CD4-positive, alpha-beta T cell treated with Interleukin-4 for 4 hours (primary cell): ENCODE results near the gene TIE1.

Source experiments
- DNase-seq: peaks from one replicate; pipeline ENCODE4 v3.0.0-alpha.2; 2020

The TIE1 gene

GRCh38 chr1:43274125-43274803 is 26.5 kb upstream of the TIE1 start:
- DNase-seq: peak; percentile 13

- no peak for DNase-seq
These were observed 26.0 kb upstream of the TIE1 start for GRCh38 chr1:43274804-43275180.

GRCh38 chr1:43275826-43276620 is 24.8 kb upstream of the TIE1 start:
- no peak for DNase-seq

GRCh38 chr1:43276673-43277072 is 24.1 kb upstream of the TIE1 start:
- no peak for DNase-seq

GRCh38 chr1:43277116-43277876 is 23.5 kb upstream of the TIE1 start:
- DNase-seq: no peak

- DNase-seq: no peak
These were observed 21.6 kb upstream of the TIE1 start for GRCh38 chr1:43279161-43279560.

- no peak for DNase-seq
These were observed 21.1 kb upstream of the TIE1 start for GRCh38 chr1:43279666-43280065.

- DNase-seq: no peak
These were observed 20.1 kb upstream of the TIE1 start for GRCh38 chr1:43280692-43281091.

- no peak for DNase-seq
These were observed 18.3 kb upstream of the TIE1 start for GRCh38 chr1:43282220-43283195.

GRCh38 chr1:43284065-43284464 is 16.7 kb upstream of the TIE1 start:
- DNase-seq: no peak

- no peak for DNase-seq
These were observed 16.2 kb upstream of the TIE1 start for GRCh38 chr1:43284546-43285110.

- no peak for DNase-seq
These were observed 15.4 kb upstream of the TIE1 start, which contains the start of gene C1orf210 for GRCh38 chr1:43285269-43285990. TSS of gene C1orf210 (minus strand) at chr1:43285581. CDS start at chr1:43283270, 2,311 bp downstream.

- DNase-seq: no peak
These were observed 14.7 kb upstream of the TIE1 start for GRCh38 chr1:43286115-43286514.

- DNase-seq: no peak
These were observed 14.2 kb upstream of the TIE1 start for GRCh38 chr1:43286533-43286932.

- no peak for DNase-seq
These were observed 12.6 kb upstream of the TIE1 start for GRCh38 chr1:43288058-43288784.

GRCh38 chr1:43288785-43289706 is 11.7 kb upstream of the TIE1 start:
- no peak for DNase-seq

GRCh38 chr1:43292216-43292615 is 8.6 kb upstream of the TIE1 start:
- no peak for DNase-seq

GRCh38 chr1:43292679-43293078 is 8.1 kb upstream of the TIE1 start:
- DNase-seq: no peak

- DNase-seq: no peak
These were observed 7.6 kb upstream of the TIE1 start for GRCh38 chr1:43293176-43293575.
